GM19043 (cell line): ENCODE measurements around the gene TSPOAP1.

Experiments used
- ATAC-seq: cut with Tn5 transposase; IDR thresholded peaks from one replicate; pipeline ENCODE4 v1.9.1; 2021; ENCODE audit warnings: low read depth; ENCODE audit not compliant: unreplicated experiment

The TSPOAP1 gene

GRCh38 chr17:58307468-58308172 is 21.0 kb downstream of the TSPOAP1 start:
- no peak for ATAC-seq

GRCh38 chr17:58306131-58306951 is 22.3 kb downstream of the TSPOAP1 start:
- no peak for ATAC-seq

- no peak for ATAC-seq
These were observed 23.0 kb downstream of the TSPOAP1 start for GRCh38 chr17:58305626-58306025.

GRCh38 chr17:58304750-58305486 is 23.7 kb downstream of the TSPOAP1 start:
- ATAC-seq: no peak

GRCh38 chr17:58303971-58304749 is 24.4 kb downstream of the TSPOAP1 start:
- no peak for ATAC-seq

GRCh38 chr17:58302919-58303585 is 25.5 kb downstream of the TSPOAP1 start:
- ATAC-seq: no peak

GRCh38 chr17:58302171-58302918 is 26.2 kb downstream of the TSPOAP1 start:
- no peak for ATAC-seq

GRCh38 chr17:58301504-58302150 is 27.0 kb downstream of the TSPOAP1 start:
- no peak for ATAC-seq

- ATAC-seq: no peak
These were observed 28.3 kb downstream of the TSPOAP1 start for GRCh38 chr17:58300336-58300735.

GRCh38 chr17:58294034-58294433 is 34.6 kb downstream of the TSPOAP1 start:
- ATAC-seq: no peak

- no peak for ATAC-seq
These were observed 37.3 kb downstream of the TSPOAP1 start for GRCh38 chr17:58291246-58291645.

- ATAC-seq: no peak
These were observed 38.7 kb downstream of the TSPOAP1 start for GRCh38 chr17:58289869-58290268.

GRCh38 chr17:58285422-58285810 is 43.2 kb downstream of the TSPOAP1 start:
- no peak for ATAC-seq

- ATAC-seq: no peak
These were observed 43.8 kb downstream of the TSPOAP1 start for GRCh38 chr17:58284613-58285421.

GRCh38 chr17:58283674-58284612 is 44.7 kb downstream of the TSPOAP1 start:
- no peak for ATAC-seq

- no peak for ATAC-seq
These were observed 46.2 kb downstream of the TSPOAP1 start for GRCh38 chr17:58282442-58282841.

GRCh38 chr17:58281511-58282011 is 47.0 kb downstream of the TSPOAP1 start:
- ATAC-seq: no peak
